AG10803 (cell line): ENCODE measurements around the gene GLYATL1B.
"Not testable (repeated sequence)": the region's sequence is repeated elsewhere in the genome, so short reads cannot be mapped to it uniquely, and the experiment has no call there.

Experiments used
- DNase-seq: peaks from one replicate; pipeline ENCODE4 v3.0.0; 2010; ENCODE audit warnings: low read depth
- H3K4me3 ChIP-seq: 2 replicates; pipeline ENCODE4 v1.5.1; 2011; ENCODE audit warnings: mild to moderate bottlenecking, low read length, control low read depth
- TF ChIP-seq, protein P1 (sequence below): conservative IDR thresholded peaks from 2 replicates; pipeline ENCODE4 v1.5.1; 2011; ENCODE audit warnings: mild to moderate bottlenecking, low read length, control low read depth, inconsistent platforms

GLYATL1B gene, protein sequence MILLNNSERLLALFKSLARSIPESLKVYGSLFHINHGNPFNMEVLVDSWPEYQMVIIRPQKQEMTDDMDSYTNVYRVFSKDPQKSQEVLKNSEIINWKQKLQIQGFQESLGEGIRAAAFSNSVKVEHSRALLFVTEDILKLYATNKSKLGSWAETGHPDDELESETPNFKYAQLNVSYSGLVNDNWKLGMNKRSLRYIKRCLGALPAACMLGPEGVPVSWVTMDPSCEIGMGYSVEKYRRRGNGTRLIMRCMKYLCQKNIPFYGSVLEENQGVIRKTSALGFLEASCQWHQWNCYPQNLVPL

DNA sequence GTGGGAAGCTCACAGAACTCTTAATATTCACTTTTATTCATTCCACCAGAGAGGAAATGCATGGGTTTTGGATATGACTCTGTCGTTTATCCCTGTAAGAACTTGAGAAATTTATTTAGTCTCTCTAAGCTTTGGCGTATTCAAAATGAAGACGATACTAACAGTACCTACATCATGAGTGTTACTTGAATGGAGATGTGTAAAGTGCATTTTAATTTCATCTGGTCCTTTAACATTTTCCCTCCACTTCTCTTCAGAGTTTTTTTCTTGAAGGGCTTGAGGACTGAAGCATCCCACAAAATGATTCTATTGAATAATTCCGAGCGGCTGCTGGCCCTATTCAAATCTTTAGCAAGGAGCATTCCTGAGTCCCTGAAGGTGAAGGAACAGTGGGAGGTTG lies at the start of gene GLYATL1B:
TSS of gene GLYATL1B (plus strand) at position 301 of the 400 bp plus-strand sequence. CDS start at position 301, 0 bp downstream.
- not testable (repeated sequence) for H3K4me3 ChIP-seq, DNase-seq

DNA sequence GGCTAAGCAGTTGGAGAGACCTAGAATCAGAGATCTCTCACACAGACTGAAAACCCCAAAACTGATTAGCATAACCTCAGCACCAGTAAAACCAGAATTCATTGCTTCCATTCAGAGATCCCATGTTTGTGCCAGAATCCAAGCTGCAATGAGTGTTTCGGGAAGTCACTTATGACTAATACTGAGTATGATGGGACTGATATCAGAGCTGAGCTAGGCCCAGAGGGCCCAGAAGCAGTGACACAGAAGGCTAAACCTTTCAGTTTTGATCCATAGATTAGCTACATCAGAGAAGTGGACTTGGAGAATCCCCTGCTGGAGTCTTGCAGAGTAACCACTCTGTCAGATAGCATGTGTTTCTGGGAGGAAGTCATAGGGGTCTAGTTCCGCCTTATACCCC lies 49.6 kb upstream of the GLYATL1B start:
- not testable (repeated sequence) for H3K4me3 ChIP-seq, DNase-seq

DNA sequence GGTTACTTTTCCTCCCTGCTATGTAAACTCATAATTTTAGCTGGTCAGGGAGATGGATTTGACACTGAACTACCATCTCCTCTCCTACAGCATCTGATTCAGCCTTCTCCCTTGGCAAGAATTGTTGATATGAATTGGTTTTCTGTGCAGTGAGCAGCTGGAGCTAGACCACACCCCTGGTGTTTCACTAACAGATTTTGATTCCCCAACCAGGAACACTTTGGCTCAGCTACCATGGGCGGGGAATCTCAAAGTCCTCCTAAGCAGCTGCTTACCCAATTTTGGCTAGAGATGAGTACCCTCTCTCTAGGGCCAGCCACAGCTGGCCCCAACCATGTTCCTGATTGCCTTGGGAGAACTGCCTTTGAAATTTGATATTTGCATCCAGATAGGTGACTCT lies 48.7 kb upstream of the GLYATL1B start:
- H3K4me3 ChIP-seq, DNase-seq: not testable (repeated sequence)

DNA sequence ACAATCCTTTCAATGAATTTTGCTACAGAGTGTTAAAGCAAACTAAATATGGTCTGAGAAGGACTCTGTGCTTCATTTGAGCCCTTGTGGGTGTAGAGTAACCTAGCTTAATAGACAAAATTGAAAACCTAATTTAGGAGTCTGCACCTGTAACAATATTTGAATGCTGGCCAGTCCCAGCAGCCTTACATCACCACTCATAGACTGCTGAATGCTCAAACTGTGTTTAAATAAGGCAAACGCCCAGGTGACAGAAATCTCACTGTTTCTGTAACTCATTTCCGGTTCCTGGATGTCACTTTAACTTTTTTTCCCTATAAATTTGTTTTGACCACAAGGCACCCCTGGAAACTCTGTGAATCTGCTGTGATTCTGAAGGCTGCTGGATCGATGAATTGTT lies 45.5 kb upstream of the GLYATL1B start:
- DNase-seq, result no peak
- TF ChIP-seq, protein P1, sequence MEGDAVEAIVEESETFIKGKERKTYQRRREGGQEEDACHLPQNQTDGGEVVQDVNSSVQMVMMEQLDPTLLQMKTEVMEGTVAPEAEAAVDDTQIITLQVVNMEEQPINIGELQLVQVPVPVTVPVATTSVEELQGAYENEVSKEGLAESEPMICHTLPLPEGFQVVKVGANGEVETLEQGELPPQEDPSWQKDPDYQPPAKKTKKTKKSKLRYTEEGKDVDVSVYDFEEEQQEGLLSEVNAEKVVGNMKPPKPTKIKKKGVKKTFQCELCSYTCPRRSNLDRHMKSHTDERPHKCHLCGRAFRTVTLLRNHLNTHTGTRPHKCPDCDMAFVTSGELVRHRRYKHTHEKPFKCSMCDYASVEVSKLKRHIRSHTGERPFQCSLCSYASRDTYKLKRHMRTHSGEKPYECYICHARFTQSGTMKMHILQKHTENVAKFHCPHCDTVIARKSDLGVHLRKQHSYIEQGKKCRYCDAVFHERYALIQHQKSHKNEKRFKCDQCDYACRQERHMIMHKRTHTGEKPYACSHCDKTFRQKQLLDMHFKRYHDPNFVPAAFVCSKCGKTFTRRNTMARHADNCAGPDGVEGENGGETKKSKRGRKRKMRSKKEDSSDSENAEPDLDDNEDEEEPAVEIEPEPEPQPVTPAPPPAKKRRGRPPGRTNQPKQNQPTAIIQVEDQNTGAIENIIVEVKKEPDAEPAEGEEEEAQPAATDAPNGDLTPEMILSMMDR, result no peak
- no peak overlapping the region for H3K4me3 ChIP-seq

DNA sequence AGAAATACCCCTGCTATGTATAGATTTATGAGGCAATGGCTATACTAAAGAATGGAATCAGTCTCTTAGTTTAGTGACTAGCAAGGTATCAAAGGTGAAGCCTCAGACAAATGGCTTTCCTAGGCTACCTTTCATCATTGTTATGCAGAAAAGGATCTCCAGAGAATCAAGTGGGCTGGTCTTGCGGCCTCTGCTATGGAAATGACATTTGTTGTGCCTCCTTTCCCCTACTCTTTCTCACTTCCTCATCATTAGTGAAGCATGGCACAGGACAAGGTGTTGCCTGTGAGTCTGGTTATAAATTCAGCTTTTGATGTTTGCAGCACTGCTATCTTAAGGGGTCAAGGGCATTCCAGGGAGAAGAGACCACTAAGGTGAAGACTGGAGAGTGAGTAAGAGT lies 34.7 kb upstream of the GLYATL1B start:
- not testable (repeated sequence) for DNase-seq

DNA sequence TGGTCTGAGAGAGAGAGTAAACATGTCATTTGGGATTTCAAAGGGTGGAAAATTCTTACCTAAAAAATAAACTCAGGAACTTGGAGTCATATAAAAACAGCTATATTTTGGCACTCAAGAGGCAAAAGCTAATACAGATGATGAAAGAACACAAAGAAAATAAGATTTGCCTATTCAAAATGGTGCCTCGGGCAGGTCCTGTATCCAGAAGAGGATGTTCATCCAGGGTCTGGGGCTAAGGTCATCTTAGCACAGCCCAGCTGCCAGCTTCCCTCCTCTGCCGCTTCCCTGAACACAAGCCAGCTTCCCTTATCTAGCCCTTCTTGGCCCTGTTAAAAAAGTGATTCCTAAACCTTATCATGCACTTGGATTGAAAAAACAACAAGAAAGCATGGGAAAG lies 33.8 kb upstream of the GLYATL1B start:
- not testable (repeated sequence) for DNase-seq

More for the DNA sequence above, 34.7 kb upstream of the GLYATL1B start:
- H3K4me3 ChIP-seq, result not testable (repeated sequence)

DNA sequence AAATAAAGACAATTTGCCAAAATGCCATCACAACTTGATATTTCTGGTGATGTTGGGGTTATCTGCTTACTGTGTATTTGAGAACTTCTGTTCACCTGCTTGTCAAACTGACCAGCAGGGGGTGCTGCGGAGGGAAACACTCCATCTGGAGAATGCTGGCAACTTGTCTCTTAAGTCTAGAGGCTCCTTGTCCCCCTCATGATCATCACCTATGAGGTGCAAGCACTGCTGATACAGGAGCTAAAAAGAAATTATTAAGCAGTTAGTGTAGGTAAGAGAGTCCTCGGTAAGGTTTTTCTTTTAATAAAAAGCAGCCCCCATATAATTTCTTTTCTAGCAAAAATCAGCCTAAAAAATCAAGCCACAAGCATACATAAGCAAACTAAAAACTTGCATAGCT lies 32.7 kb upstream of the GLYATL1B start:
- H3K4me3 ChIP-seq, result no peak overlapping the region
- peak; percentile 47 for DNase-seq
- TF ChIP-seq, protein P1, result peak; percentile 70

More for the DNA sequence above, 33.8 kb upstream of the GLYATL1B start:
- not testable (repeated sequence) for H3K4me3 ChIP-seq

DNA sequence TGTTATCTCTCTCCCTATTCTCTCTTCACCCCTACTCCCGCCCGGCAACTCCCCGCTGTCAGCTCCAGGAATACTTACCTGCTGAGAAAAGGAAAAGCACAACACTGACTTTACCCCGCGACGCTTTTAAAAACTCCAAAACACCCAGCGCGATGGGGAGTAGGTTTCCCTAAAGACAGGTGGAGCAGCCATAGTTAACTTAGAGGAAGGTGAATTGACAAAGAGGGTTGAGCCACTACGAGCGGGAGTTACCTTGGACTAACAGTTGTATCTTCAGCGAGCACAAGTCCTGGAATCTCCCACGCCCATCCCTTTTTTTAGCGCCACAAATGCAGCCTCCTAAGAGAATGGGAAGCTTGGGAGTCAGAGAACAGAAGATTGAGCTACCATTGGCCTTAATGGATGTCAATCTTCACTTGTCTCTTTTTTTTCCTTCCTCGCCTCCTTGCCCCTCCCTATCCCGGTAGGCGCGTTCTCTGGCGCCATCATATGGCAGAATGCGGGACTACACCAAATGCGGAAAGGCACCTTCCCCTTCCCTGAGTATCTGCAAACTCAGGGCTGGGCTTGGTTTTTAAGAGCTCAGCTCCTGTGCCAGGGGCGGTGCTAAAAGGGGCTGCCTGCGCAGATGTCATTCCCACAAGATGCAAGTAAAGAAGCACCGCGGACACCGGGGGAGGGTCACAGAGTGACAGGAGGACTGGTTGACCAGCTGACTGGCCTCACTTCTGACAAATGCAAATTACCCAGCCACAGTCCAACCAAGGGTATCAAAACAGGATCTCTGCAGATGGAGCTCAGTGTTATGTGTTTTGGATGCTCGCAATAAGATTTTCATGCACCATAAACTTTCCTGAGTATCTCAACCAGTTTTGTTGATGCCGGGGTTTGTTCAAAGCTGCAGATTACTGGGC lies 27.7 kb upstream of the GLYATL1B start:
- TF ChIP-seq, protein P1, result peak; percentile 66
- peak; percentile 85 for DNase-seq
- peak overlapping the region; percentile 23; the same call in 1 of the 2 replicates for H3K4me3 ChIP-seq

DNA sequence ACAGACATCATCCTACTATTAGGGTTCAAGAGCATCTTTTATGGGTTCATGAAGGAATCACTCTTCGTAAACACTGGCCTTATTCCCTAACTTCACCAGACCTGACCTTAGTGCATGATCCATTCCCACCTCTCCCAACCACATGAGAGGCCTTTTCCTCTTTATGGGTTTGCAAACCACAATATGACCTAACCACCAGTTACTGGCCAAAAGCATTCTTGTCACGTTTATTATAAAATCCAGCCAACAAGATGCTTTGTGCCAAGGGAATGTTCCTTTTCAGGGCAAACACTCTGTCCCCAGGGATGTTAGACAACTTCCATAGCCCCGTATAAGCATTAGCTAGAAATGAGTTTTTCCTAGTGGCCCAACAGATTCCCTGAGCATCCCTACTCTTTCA lies 26.0 kb upstream of the GLYATL1B start:
- not testable (repeated sequence) for H3K4me3 ChIP-seq
- DNase-seq, result peak; percentile 45

DNA sequence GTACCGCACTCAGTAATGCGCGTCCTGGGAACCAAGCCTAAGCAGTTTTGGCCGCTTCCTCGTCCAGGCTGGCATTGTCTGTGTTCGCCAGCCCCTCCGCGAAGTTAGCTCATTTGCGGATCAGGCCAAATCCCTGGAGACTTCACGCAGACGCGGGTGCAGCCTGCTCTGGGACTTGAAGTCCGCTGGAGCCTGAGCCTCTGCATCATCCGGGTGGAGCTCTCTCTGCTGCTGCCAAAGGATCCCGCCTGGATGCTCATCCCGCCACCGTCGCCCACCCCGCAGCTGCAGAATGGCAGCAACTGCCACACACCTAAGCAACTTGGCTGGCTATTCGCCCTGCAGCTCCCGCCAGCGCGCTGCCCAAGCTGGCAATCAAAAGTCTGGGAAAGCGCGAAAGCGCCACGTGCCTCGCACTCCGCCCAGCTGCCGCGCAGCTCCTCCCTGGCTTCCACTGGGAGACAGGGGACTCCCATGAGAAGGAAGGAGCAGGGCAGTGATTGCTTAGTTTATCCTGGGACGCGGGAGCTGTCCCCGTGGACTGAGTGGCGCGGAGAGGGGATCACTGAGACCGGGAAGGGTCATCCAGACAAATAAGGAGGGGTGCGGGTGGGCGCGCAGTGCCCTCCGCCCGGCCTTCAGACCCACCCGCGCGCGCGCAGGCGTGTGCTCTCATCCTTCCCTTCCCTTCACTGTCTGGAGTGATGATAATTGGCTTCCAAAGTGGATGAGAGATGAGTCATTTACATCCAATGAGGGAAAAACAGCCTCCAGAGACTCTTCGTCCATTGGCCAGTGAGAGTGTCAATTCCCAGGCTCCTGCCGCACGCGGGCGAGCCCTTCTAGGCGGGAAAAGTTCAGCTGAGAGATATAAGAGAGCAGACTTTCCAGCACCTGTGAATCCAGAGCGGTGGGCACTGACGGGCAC lies 23.2 kb upstream of the GLYATL1B start:
- TF ChIP-seq, protein P1, result no peak
- no peak for DNase-seq
- H3K4me3 ChIP-seq, result no peak overlapping the region

DNA sequence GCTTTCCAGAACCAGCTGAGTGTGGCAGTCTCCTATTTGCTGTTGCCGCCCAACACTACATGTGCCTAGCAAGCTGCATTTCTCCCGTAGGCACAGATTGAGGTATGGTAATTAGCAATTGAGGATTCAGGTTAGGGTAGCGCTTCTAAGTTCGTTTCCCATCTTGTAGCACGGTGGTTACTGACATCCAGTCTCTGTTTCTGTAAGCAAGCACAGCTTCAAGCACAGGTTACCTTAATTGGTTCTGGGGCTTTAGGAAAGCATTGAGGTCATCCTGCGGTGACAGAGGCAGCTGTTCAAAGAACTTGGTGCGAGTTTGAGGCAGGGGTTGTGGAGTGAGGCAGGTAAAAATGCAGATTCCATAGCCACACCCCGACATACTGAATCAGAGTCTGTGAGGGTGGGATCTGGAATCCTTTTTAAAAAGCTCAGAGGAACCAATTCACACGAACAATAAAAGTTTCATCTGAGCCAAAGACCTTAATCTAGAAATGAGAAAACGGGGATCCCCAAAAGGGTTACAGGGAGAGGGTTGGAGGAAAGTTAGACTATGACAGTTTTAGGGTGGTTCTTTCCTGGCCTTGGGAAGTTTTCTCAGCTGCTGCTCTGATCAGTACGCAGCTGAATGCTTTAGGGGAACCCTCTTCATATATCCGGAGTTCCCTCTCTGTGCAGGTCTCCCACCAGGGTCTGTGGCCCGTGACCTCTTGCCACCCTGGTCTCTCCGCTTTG lies 21.9 kb upstream of the GLYATL1B start:
- H3K4me3 ChIP-seq, DNase-seq: not testable (repeated sequence)
